Islet precursor cell (in vitro differentiated cells): ENCODE data around the gene PAX8.
"Not testable (repeated sequence)": the region's sequence is repeated elsewhere in the genome, so short reads cannot be mapped to it uniquely, and the experiment has no call there.

Experiments
- DNase-seq: peaks from one replicate; pipeline ENCODE4 v3.0.0-alpha.2; 2018

PAX8 gene

DNA sequence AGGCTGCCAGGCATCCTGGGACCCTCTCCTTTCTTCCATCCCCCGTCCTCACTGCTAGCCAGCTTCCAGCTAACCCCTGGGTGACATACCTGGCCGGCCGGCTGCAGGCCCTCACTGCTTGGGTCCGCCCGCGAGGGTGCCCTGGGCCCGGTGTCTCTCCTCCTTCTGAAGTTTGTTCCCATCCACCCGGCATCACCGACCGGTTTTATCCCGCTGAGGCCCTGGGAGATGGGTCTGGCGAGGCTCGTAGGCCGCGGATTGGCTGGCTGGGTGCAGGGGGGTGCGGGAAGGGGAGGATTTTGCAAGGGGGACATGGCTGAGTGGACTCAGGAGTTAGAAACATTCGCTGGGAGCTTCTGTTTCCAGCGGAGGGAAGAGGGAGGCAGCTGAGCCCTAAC is at the start of gene PAX8:
Gene PAX8, minus strand, starts transcription at position 180 of the 398 bp plus-strand sequence. CDS start 527 bp downstream, outside the sequence.
- no peak for DNase-seq

DNA sequence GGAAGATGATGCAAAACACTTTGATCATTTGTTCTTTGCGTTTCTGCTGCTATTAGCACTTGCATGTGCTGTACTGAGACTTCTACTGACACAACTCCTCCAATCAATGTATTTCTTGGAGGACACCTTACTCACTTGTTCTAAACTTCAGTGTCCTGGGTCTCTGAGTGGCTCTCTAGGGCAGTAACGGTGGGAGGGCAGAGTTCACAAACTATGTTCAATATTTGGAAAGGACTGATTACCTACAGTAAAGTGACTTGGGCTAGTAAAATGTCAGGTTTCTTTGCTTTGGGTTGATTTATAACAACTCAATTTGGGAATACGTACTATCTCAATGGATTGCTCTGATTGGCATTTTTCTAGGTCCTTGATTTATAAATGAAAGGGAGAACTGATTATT is 49.3 kb upstream of the PAX8 start:
- no peak for DNase-seq

GRCh38 chr2:113325161-113325731 is 46.5 kb upstream of the PAX8 start:
- DNase-seq: peak; percentile 60

GRCh38 chr2:113324684-113325160 is 46.0 kb upstream of the PAX8 start:
- DNase-seq: peak; percentile 87

GRCh38 chr2:113323129-113323528 is 44.4 kb upstream of the PAX8 start:
- not testable (repeated sequence) for DNase-seq

- DNase-seq: not testable (repeated sequence)
Observed at GRCh38 chr2:113320106-113320505, 41.4 kb upstream of the PAX8 start.

- DNase-seq: not testable (repeated sequence)
Observed at GRCh38 chr2:113318941-113319340, 40.2 kb upstream of the PAX8 start.

GRCh38 chr2:113316085-113316484 is 37.4 kb upstream of the PAX8 start:
- DNase-seq: no peak

DNA sequence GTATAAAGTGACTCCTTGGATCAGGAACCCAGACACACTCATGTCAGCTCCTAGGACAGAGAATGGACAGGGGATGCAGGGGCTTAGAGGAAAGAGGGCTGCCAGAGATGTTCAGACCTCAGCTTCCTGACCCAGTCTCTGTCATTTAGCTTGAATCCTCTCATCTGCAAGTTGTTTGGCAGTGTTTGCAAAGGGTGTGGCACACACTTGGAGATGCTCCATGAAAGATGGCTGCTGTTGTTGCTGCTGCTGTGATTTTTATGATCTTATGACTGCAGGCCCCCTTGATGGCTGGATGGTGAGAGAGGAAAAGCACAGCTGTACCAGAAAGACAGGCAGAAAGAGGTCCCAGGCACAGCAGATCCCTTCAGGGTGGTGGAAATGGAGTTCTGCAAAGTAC is 35.9 kb upstream of the PAX8 start:
- DNase-seq: not testable (repeated sequence)

- DNase-seq: not testable (repeated sequence)
Observed at GRCh38 chr2:113314176-113314575, 35.5 kb upstream of the PAX8 start.

GRCh38 chr2:113311781-113312180 is 33.1 kb upstream of the PAX8 start:
- not testable (repeated sequence) for DNase-seq

DNA sequence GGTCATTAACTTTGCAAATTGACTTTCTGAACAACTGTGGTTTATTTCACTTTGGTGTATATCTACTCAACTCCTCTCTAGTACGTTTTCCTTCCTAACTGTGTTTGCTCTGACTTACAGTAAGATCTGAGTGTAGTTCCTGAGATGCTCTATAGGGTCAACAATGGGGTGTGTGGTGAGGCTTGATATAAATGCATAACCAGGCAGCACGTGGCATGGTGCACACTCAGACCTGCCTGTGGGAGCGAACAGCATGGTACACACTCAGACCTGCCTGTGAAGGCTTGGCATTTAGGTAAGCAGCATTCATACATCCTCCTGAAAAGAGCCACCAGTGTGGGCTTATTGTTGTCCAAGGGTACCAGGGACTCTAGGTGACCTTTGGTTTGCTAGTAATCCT is 32.5 kb upstream of the PAX8 start:
- not testable (repeated sequence) for DNase-seq

DNA sequence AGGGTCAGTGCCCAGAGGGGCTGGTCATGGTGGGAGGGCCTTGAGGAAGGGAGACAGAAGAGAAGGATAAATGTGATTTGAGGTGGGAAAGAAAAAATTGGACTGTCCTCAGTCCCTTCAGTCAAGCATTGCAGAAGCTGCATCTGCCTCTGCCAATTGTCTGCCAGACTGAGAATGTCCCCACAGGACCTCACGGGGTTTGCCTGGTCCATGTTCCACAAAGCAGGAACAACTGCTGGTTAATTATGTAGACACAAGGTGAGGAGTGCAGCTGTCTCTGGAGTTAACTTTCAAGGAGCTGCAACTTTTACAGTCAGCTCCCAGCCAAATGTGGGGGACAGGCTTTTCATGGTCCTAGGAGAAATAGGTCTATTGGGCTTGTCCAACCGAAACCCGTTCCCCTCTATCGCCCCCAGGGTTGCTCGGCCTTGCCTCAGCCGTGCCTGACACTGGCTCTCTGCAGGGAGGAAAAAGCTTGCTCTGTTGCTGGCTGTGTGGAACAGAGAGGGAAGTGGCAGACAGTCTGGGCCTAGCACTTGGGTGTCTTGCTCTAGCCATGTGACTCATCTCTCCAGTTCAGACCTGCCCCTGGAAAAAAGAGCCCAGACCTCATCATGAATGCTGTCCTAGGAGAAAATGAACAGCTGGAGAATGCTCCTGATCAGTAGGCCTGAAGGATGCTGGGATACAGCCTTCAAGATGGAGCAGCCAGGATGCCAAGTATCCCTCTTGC is 31.1 kb upstream of the PAX8 start:
- peak; percentile 76 for DNase-seq

DNA sequence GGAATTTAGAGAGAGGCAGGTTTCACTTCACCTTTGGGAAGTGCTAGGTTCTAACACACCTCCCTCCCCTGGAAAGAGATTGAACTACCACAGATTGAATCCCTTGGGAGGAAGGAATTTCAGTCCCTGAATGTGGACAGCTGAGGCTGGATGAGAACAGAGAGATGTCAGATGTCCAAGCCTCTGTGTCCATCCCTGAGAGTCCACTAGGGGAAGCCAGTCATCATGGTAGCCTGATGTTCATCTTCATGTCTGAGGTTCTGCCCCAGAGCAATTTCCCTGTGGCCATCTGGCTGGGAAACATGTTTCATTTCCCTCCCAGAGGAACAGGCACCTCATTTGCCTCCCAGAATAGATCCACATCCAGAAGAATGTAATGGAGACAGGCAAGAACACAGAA is 30.1 kb upstream of the PAX8 start:
- not testable (repeated sequence) for DNase-seq

DNA sequence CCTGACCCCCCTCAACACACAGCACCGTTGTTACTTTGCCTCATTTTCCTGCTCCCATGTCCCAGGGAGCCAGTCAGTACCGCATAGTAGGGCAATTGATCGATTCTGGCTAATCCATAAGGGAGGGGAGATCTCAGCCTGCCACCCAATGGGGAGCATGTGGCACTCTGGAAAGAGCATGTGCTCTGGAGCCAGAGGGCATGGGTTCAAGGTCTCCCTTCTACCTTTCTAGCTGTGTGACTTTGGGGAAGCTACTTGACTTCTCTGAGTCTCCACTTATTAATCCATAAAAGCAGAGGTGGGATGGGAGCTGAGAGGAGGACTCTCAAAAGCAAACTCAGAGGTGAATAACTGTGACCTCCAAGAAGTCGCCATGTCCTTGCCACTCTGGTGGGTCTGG is 27.5 kb upstream of the PAX8 start:
- DNase-seq: not testable (repeated sequence)

DNA sequence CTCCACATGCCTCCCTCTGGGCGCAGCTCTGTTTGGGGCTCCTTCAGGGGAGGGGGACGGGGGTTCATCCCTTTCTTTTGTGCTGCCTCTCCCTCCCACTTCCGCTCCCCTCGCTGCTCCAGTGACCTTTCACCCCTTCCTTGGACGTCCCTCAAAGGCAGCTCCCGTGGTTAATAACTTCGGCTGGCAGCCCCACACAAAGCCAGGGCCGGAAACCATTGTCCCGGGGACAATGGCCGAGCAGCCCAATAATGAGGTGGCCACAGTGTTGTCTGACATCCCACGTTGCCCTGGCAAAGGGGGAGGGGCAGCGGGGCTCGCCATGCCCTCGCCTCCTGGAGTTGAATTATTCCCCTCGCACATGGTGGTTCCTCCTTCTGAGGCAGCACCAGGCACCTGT is 27.0 kb upstream of the PAX8 start:
- DNase-seq: not testable (repeated sequence)

GRCh38 chr2:113305146-113305545 is 26.4 kb upstream of the PAX8 start:
- no peak for DNase-seq

DNA sequence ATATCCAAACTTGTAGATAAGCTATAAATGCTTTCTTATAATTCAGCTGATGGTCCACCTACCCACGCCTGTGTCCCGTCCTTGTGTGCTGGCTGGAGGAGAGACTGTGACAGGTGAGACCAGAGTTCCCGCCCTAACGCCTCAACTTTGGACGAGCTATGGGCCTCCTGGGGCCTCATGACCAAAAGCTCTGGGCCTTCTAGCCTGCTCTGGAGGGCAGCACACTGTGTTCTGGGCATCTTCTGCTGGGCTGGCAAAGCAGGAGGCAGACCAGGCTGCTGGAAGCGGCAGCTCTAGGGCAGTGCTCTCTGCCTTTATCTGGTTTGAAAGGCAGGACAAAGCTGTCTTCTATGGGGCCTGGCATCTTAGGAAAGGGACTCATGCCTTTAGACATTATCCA is 26.0 kb upstream of the PAX8 start:
- DNase-seq: no peak

DNA sequence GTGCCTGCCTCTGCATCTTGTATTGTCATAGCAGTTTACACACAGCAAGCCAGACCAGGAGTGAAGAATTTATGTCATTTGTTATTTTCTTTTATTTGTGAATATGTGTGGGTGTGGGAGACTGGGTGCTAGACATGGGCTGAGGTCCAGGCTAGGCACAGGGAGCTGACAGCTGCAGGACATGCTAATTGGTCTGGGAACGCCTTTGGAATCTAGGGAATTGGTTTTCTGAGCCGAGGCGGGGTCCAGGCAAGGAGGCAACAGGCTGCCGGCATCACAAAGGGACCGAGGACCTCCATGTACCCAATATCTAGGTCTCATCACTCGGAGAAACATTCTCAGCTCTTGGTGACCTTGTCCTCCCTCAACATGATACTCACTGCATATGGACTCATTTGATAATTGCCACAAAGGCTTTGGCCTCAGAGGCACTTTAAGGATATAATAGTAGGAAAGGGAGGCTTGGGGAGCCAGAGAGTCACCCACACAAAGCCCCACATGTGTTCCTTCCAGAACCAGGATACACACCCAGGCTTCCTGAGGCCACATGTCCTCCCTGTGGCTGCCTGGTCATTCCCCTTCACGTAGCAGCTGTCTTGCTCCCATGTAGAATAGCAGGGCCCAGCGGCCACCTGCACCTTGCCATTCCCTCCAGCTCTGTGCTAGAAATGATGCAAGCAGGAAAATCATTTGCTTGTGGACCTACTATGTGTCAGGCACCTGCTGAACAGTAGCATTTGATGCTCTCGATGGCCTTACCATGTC is 23.7 kb upstream of the PAX8 start:
- DNase-seq: not testable (repeated sequence)

- DNase-seq: no peak
Observed at GRCh38 chr2:113300281-113300680, 21.6 kb upstream of the PAX8 start.

DNA sequence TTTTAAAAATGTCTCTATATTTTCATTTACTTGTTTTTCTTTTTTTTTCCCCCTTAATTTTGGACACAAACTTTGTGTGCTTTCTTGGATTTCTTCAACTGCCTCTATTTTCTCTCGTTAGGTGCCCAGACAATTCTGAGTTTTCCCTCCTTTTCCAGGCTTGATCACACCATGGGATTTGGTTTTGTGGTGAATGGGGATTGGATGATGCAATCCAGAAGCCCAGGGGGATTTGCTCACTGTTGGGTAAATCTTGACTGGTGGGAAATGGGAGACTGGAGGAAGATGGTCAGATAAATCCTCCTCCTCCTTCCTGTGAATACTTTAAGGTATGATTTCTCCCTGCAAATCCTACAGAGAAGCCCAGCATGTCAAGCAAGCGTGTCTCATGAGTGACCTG is 19.5 kb upstream of the PAX8 start:
- DNase-seq: no peak

GRCh38 chr2:113297590-113297989 is 18.9 kb upstream of the PAX8 start:
- DNase-seq: not testable (repeated sequence)

DNA sequence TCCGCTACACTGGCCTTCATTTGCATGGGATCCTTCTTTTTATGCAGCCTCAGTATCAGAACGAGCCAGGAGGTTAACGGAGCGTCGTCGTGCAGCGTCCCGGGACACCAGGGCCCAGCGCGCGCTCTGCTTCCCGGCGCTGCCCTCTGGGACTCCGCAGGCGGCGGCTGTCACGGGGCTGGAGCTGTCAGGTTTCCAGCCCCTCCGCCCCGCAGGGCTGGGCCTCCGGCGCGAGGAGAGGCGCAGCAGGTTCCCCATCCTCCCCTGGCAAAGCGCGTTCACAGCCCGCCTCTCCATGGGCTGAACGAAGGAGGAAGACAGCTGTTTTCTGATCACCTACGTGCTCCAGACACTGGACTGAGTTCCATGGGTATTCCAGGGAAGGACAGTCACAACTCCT is 12.5 kb upstream of the PAX8 start:
- peak; percentile 71 for DNase-seq

GRCh38 chr2:113288674-113289149 is 10.0 kb upstream of the PAX8 start:
- DNase-seq: peak; percentile 69
